GM20431 (cell line): ENCODE results near the gene USP7.
"Not testable (repeated sequence)": the region's sequence is repeated elsewhere in the genome, so short reads cannot be mapped to it uniquely, and the experiment has no call there.

Source experiments
- in situ Hi-C: fragments of 300-500 bp; cut with MseI, MboI; formaldehyde crosslinking; loops from one replicate; pipeline ENCODE4 v1.15.0; 2020; ENCODE audit warnings: low sequenced_read_pairs; ENCODE audit not compliant: unreplicated experiment

The USP7 gene

GRCh38 chr16:8963821-8964441 is at the start of gene USP7:
TSS of gene USP7 (minus strand) at chr16:8963906. CDS start at chr16:8963285, 621 bp downstream.
- in situ Hi-C loops, result no loop called here

DNA sequence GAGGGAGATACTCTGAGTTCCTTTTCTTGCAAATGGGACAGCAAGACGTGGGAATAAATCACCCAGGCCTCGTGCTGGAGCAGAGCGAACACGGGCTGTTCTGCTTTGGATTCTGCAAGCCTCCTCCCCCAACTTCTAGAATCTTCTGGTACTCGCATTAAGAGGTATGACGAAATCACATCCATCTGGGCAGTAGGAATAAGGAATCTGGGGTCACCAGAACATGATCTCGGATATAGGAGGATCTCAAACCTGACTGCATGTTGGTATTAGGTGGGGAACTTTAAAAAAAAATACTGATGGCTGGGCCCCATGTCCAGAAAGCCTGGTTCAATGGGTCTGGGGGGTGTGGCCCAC is 49.8 kb upstream of the USP7 start:
- in situ Hi-C loops, result no loop called here

DNA sequence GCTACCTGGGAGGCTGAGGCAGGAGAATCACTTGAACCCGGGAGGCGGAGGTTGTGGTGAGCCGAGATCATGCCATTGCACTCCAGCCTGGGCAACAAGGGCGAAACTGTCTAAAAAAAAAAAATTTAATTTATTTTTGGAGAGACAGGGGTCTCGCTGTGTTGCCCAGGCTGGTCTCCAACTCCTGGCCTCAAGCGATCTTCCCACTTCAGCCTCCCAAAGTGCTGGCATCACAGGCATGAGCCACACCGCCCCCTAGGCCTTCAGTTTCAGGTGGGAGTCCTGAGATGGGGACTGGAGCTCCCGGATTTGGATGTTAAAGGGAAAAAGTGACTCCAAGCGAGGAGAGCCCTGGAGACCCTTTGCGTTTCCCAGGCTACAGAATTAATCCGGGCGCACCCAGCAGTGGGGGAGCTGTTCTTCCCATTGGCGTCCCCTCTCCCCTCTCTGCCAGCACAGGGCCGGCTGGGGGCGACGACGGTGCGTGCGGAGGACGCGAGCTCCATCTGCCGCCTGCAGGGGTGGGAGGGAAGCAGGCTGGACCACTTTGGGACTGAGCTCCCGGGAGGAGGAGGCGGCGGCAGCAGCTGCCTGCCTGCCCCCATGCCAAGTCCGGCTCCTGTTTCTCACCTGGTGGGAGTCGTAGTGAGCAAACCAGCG is 49.3 kb upstream of the USP7 start:
- in situ Hi-C loops, result no loop called here

DNA sequence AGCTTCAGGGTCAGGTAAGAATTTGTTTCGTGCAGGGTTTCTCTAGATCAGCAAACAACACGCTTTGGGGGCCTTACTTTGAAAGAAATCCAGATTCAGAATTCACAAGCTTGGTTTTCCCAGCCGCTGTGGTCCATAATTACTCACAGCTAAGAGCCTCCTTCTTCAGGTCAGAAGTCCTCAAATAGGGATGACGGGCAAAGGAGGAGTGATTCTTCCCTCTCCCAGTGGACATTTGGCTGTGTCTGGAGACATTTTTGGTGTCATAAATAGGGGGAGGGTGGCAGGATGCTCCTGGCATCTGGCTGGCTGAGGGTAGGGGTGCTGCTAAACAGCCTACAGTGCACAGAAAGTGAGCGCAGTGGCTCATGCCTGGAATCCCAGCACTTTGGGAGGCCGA is 48.6 kb upstream of the USP7 start:
- in situ Hi-C loops, result no loop called here

DNA sequence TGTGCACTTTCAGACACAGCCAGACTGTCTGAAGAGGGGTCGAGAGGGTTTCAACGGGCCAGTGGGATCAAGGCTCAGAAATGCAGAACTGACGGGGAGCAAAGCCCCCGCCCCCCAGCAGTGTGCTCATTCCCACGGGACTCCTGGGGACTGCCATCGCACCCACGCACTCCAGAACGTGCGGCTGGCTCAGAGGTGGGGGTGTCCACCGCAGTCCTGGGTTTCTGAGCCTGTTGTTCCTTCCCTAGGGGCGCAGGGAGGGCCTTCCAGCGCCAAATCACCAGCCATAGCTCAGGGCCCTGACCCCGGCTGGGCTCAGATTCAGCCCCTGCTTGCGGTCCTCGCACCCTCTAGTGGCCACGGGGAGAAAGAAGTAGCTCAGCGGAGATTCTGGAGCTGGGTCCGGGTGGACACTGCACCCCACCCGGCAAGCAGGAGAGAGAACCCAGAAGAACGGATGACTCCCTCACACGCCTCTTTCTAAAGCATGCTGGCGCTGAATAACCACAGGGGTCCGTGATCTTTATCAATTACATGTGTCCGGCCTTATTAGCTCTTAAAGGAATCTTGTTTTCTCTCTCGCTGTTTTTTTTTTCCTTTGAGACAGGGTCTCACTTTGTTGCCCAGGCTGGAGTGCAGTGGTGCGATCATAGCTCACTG is 45.0 kb upstream of the USP7 start:
- in situ Hi-C loops, result no loop called here

GRCh38 chr16:9007177-9007794 is 43.6 kb upstream of the USP7 start:
- in situ Hi-C loops, result no loop called here

DNA sequence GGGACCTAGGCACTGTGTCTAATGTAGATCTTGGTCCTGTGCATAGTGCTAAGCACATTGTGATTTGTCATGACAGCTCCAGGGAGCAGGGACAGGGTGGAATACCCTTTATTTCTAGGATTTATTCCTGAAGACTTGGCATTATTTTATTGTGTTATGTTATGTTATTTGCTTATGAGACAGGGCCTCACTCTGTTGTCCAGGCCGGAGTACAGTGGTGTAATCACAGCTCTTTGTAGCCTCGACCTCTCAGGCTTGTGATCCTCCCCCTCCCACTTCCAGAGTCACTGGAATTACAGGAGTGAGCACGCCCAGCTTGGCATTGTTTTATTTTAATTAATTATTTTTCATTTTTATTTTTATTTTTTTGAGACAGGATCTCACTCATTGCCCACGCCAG is 40.5 kb upstream of the USP7 start:
- in situ Hi-C loops, result no loop called here

- in situ Hi-C loops, result no loop called here
These were observed 40.1 kb upstream of the USP7 start for GRCh38 chr16:9003763-9004162.

DNA sequence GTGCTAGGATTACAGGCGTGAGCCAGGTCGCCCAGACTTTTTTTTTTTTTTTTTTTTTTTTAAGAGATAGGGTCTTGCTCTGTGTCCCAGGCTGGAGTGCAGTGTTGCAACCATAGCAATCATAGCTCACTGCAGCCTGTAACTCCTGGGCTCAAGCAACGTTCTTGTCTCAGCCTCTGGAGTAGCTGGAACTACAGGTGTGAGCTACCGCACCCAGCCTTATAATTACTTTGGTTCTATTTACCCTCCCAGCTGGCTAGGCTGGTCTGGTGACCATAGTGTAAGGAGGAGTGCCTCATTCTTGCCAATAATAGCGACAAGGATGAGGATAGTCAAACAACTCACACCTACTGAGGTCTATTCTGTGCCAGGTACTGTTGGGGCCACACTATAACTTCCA is 39.6 kb upstream of the USP7 start:
- in situ Hi-C loops, result no loop called here

- in situ Hi-C loops, result no loop called here
These were observed 38.3 kb upstream of the USP7 start for GRCh38 chr16:9002042-9002441.

- in situ Hi-C loops, result no loop called here
These were observed 37.0 kb upstream of the USP7 start for GRCh38 chr16:9000664-9001063.

- in situ Hi-C loops, result loop anchor here (10.0 kb wide), 1 partner anchor 105 kb away; no protein-coding TSS in a partner anchor
These were observed 36.1 kb upstream of the USP7 start for GRCh38 chr16:8999800-9000199.

GRCh38 chr16:8998108-8998507 is 34.4 kb upstream of the USP7 start:
- in situ Hi-C loops, result loop anchor here (10.0 kb wide), 1 partner anchor 103 kb away; no protein-coding TSS in a partner anchor

DNA sequence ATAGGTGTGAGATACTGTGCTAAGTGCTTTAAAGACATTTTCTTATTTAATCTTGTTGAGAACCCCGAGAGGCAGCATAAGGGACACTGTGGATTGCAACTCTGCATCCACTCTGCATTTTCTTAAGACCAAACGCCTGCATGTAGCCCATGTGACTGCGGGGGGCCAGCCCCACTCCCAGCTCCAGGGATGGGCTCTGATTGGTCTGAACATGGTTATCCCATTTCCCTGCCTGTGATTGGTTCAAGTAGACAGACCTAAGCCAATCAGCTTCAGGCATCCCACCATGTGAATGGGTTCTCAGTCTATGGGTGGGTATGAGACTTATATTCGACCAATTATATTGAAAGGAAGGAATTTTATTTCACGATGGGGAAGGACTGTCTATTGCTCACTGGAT is 33.2 kb upstream of the USP7 start:
- in situ Hi-C loops, result loop anchor here (10.0 kb wide), 1 partner anchor 102 kb away; no protein-coding TSS in a partner anchor

DNA sequence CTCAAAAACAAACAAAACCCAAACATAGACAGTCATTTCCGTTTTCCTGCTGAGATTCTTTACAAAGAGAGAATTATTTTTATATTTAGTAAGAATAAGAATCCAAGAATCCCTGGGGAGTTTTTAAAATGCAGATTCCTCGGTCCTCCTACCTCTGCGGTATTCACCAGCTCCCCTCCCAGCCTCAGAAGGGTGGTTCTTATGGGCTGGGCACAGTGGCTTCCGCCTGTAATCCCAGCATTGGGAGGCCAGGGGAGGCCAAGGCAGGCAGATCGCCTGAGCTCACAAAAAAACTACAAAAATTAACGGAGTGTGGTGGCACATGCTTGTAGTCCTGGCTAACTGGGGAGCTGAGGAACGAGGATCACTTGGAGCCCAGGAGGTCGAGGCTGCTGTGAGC is 26.7 kb upstream of the USP7 start:
- in situ Hi-C loops, result loop anchor here (10.0 kb wide), 1 partner anchor 96 kb away; no protein-coding TSS in a partner anchor

DNA sequence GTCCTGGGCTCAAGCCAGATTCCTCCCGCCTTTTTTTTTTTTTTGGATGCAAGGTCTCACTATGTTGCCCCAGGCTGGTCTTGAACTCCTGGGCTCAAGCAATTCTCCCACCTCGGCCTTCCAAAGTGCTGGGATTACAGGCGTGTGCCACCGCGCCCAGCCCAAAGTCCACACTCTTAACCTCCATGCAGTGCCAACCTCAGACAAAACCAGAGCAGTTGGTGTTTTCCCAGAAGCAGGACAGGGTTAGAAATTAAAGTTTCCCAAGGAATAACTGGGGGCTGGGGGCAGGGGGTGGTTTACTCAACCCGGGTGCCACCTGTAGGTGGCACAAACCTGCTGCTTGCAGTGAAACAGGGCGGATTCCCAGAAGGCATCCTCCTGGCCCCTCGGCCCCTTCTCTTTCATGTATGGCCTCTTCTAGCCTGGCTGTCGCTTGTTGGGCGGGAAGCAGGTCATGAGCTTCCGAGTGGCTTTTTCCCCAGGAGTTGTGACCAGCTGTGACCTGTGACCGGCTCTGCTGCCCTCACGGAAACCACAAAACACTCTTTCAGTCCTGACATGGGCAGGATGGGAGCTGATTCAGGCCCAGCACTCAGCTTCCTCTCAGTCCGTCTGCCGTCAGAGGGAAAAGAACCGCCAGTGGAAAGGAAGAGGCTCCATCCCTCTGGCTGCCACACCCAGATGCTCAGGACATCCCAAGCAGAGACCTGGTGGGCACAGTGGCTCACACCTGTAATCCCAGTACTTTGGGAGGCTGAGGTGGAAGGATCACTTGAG is 25.6 kb upstream of the USP7 start:
- in situ Hi-C loops, result no loop called here

DNA sequence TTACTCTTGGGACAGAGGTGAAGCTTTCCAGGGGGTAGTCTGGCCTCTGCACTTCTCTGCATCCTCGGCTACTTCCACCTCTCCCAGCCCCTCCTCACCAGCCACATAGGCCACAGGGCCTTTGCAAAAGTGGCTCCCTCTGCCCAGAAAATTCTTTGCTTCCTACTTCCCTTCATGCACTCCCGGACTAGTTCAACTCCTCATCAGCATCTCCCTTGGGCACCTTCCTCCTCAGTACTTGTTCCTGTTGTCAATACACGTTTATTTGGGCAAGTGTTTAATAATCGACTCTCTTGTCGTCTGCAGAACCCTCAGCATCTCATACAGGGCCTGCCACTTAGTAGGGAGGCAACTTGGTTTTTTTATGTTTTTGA is 23.1 kb upstream of the USP7 start:
- in situ Hi-C loops, result no loop called here

- in situ Hi-C loops, result no loop called here
These were observed 22.4 kb upstream of the USP7 start for GRCh38 chr16:8986111-8986510.

DNA sequence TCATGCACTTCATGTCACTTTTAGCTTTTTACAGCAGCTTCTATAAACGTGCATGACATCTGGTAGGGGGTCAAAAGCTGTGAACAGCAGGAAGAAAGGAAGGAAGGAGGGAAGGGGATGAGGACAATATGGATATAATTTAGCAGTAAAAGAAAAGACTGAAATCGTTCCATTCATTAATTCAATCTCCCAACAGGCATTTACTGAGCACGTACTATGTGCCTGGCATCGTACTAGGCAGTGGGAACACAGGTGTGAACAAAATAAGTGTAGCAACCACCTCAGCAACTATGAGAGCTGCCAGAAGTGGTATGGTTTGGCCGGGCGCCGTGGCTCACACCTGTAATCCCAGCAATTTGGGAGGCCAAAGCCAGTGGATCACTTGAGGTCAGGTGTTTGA is 19.1 kb upstream of the USP7 start:
- in situ Hi-C loops, result no loop called here

DNA sequence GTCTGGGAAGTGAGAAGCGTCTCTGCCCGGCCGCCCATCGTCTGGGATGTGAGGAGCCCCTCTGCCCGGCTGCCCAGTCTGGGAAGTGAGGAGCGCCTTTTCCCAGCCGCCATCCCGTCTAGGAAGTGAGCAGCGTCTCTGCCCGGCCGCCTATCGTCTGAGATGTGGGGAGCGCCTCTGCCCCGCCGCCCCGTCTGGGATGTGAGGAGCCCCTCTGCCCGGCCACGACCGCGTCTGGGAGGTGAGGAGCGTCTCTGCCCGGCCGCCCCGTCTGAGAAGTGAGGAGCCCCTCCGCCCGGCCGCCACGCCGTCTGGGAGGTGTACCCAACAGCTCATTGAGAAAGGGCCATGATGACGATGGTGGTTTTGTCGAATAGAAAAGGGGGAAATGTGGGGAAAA is 18.2 kb upstream of the USP7 start:
- in situ Hi-C loops, result not testable (repeated sequence)
